ENCODE data around the gene IFIT5. TPM values are rescaled to one million over a fixed set of nuclear protein-coding genes. Genes with fewer than 3 reads are reported as not detected.
"Not testable (repeated sequence)": the region's sequence is repeated elsewhere in the genome, so short reads cannot be mapped to it uniquely, and the experiment has no call there.

IFIT5 gene
- 57.4 and 77.5 TPM in 2 replicates for total RNA-seq (2014; rRNA removed; shearing (Covaris generic))

GRCh38 chr10:89414146-89414878 lies at the start of gene IFIT5:
Gene IFIT5, plus strand, starts transcription at chr10:89414568. Its CDS starts 231 bp downstream, at chr10:89414799.
- DNase-seq (ENCODE audit: low read depth): peak; percentile 84

- DNase-seq (ENCODE audit: low read depth): peak; percentile 49
Observed at GRCh38 chr10:89367529-89367928, 46.8 kb upstream of the IFIT5 start.

GRCh38 chr10:89368129-89368528 lies 46.2 kb upstream of the IFIT5 start:
- DNase-seq (ENCODE audit: low read depth): no peak

- peak; percentile 77 for DNase-seq (ENCODE audit: low read depth)
Observed at GRCh38 chr10:89369156-89370105, 44.9 kb upstream of the IFIT5 start.

- no peak for DNase-seq (ENCODE audit: low read depth)
Observed at GRCh38 chr10:89371079-89371478, 43.3 kb upstream of the IFIT5 start.

- no peak for DNase-seq (ENCODE audit: low read depth)
Observed at GRCh38 chr10:89371987-89372386, 42.4 kb upstream of the IFIT5 start.

- peak; percentile 96 for DNase-seq (ENCODE audit: low read depth)
Observed at GRCh38 chr10:89373916-89374711, 40.3 kb upstream of the IFIT5 start.

- no peak for DNase-seq (ENCODE audit: low read depth)
Observed at GRCh38 chr10:89374713-89375141, 39.6 kb upstream of the IFIT5 start.

- no peak for DNase-seq (ENCODE audit: low read depth)
Observed at GRCh38 chr10:89377705-89378637, 36.4 kb upstream of the IFIT5 start, which contains the start of gene IFIT1B. Gene IFIT1B, plus strand, starts transcription at chr10:89378056. Its CDS starts 80 bp downstream, at chr10:89378136.

- DNase-seq (ENCODE audit: low read depth): no peak
Observed at GRCh38 chr10:89379103-89379502, 35.3 kb upstream of the IFIT5 start.

- no peak for DNase-seq (ENCODE audit: low read depth)
Observed at GRCh38 chr10:89382757-89383156, 31.6 kb upstream of the IFIT5 start.

- DNase-seq (ENCODE audit: low read depth): no peak
Observed at GRCh38 chr10:89384474-89385340, 29.7 kb upstream of the IFIT5 start.

GRCh38 chr10:89388806-89389205 lies 25.6 kb upstream of the IFIT5 start:
- DNase-seq (ENCODE audit: low read depth): no peak

- DNase-seq (ENCODE audit: low read depth): peak; percentile 67
Observed at GRCh38 chr10:89389254-89389653, 25.1 kb upstream of the IFIT5 start.

- DNase-seq (ENCODE audit: low read depth): no peak
Observed at GRCh38 chr10:89390476-89391225, 23.7 kb upstream of the IFIT5 start.

GRCh38 chr10:89391226-89391576 lies 23.2 kb upstream of the IFIT5 start:
- not testable (repeated sequence) for DNase-seq (ENCODE audit: low read depth)

GRCh38 chr10:89391907-89392756 lies 22.2 kb upstream of the IFIT5 start, which contains the start of gene IFIT1:
Gene IFIT1, plus strand, starts transcription at chr10:89392623. Its CDS starts 90 bp downstream, at chr10:89392713.
- DNase-seq (ENCODE audit: low read depth): peak; percentile 92

- DNase-seq (ENCODE audit: low read depth): peak; percentile 62
Observed at GRCh38 chr10:89392974-89393373, 21.4 kb upstream of the IFIT5 start.

All from M059J (cell line).